ENCODE measurements around the gene FSIP1.

Gene FSIP1

GRCh38 chr15:39593656-39594445 is 188.8 kb downstream of the FSIP1 start:
- peak; percentile 64 for DNase-seq (ENCODE audit: low spot score)

- no peak for DNase-seq (ENCODE audit: low spot score)
These were observed 189.5 kb downstream of the FSIP1 start for GRCh38 chr15:39593071-39593655.

- no peak for DNase-seq (ENCODE audit: low spot score)
These were observed 190.1 kb downstream of the FSIP1 start for GRCh38 chr15:39592500-39592899.

GRCh38 chr15:39591896-39592315 is 190.7 kb downstream of the FSIP1 start:
- DNase-seq (ENCODE audit: low spot score): no peak

GRCh38 chr15:39591141-39591895 is 191.3 kb downstream of the FSIP1 start:
- no peak for DNase-seq (ENCODE audit: low spot score)

GRCh38 chr15:39589815-39590644 is 192.6 kb downstream of the FSIP1 start:
- no peak for DNase-seq (ENCODE audit: low spot score)

- DNase-seq (ENCODE audit: low spot score): no peak
These were observed 193.3 kb downstream of the FSIP1 start for GRCh38 chr15:39589193-39589814.

GRCh38 chr15:39588531-39589192 is 194.0 kb downstream of the FSIP1 start:
- DNase-seq (ENCODE audit: low spot score): no peak

- no peak for DNase-seq (ENCODE audit: low spot score)
These were observed 194.7 kb downstream of the FSIP1 start for GRCh38 chr15:39587731-39588530.

- no peak for DNase-seq (ENCODE audit: low spot score)
These were observed 195.4 kb downstream of the FSIP1 start for GRCh38 chr15:39587096-39587721.

- DNase-seq (ENCODE audit: low spot score): no peak
These were observed 196.1 kb downstream of the FSIP1 start for GRCh38 chr15:39586387-39587095.

- DNase-seq (ENCODE audit: low spot score): no peak
These were observed 196.8 kb downstream of the FSIP1 start for GRCh38 chr15:39585871-39586301.

- DNase-seq (ENCODE audit: low spot score): no peak
These were observed 197.2 kb downstream of the FSIP1 start for GRCh38 chr15:39585389-39585841.

GRCh38 chr15:39584662-39585388 is 197.8 kb downstream of the FSIP1 start:
- DNase-seq (ENCODE audit: low spot score): no peak

GRCh38 chr15:39584266-39584659 is 198.4 kb downstream of the FSIP1 start:
- DNase-seq (ENCODE audit: low spot score): no peak

- peak; percentile 15 for DNase-seq (ENCODE audit: low spot score)
These were observed 198.9 kb downstream of the FSIP1 start for GRCh38 chr15:39583596-39584265.

GRCh38 chr15:39582977-39583595 is 199.6 kb downstream of the FSIP1 start:
- DNase-seq (ENCODE audit: low spot score): no peak

Data from CD4-positive, alpha-beta T cell treated with Interleukin-2 at 100 ng/mL for 4 hours (primary cell).